Measurements from ENCODE around the gene ITGA1.

DNA sequence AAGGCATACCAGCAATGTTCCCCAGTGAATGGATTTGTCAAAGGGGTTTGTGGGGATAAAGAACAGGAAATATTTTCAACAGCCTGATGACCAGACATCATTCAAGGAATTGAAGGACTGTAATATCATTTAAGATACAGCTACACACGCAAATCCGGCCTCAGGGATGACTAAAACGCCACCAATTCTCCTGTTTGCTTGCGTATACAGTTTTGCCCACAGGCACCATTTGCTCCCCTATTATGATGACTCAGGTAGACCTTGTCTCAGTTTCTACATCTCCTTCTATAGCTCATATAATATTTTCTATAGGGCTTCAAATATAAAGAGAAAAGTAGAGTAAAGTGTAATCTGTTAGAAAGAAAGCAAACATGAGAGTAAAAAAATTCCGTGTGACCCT is 29.7 kb upstream of the ITGA1 start:
- TF ChIP-seq, protein P1, sequence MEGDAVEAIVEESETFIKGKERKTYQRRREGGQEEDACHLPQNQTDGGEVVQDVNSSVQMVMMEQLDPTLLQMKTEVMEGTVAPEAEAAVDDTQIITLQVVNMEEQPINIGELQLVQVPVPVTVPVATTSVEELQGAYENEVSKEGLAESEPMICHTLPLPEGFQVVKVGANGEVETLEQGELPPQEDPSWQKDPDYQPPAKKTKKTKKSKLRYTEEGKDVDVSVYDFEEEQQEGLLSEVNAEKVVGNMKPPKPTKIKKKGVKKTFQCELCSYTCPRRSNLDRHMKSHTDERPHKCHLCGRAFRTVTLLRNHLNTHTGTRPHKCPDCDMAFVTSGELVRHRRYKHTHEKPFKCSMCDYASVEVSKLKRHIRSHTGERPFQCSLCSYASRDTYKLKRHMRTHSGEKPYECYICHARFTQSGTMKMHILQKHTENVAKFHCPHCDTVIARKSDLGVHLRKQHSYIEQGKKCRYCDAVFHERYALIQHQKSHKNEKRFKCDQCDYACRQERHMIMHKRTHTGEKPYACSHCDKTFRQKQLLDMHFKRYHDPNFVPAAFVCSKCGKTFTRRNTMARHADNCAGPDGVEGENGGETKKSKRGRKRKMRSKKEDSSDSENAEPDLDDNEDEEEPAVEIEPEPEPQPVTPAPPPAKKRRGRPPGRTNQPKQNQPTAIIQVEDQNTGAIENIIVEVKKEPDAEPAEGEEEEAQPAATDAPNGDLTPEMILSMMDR (IDR thresholded peaks at IDR 0.05) = no peak
- no peak for TF ChIP-seq POLR2A (IDR thresholded peaks at IDR 0.05)

Measured in lower leg skin (tissue), 3 donors.